ENCODE measurements around the gene TENM4.

Gene TENM4

DNA sequence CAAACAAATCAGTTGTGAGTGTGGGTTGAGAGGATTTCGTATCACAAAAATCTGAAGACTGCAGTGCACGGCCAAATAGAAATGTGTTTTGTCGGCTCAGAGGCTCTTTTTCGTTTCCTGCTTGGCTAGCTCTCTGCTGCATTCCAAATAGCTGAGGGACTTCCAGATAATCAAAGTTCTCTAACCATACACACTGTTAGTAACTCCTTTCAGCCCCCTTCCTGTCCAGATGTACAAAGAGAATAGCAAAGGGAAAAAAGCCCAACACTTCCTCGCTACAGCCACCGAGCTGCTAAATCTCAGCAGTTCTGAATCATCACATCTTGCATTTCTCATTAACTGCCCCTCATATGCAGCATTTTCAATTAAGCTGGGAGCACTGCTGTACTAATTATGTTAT, 203.1 kb downstream of the TENM4 start:
- Histone ChIP-seq H3F3A (ENCODE audit: control insufficient read depth, insufficient read depth) (no peaks in the 10 kb centered on the region), H4K20me1 (ENCODE audit: control insufficient read depth, insufficient read depth, low read depth, low read length) (no peaks in the 10 kb centered on the region), H3K27me3 (ENCODE audit: control insufficient read depth, low read length) (no peaks in the 10 kb centered on the region), H3K4me3 (ENCODE audit: low read length) (no peak overlapping the region), H3K79me2 (ENCODE audit: control insufficient read depth, low read length) (no peaks in the 10 kb centered on the region), H3K4me2 (ENCODE audit: low read length) (no peak overlapping the region), H3K9me2 (replicated peaks; ENCODE audit: control insufficient read depth, low read length) (no peaks in the 10 kb centered on the region), H3K9me3 (ENCODE audit: control insufficient read depth, insufficient read depth, low read length) (no peaks in the 10 kb centered on the region), H3K4me1 (ENCODE audit: control insufficient read depth, low read length) (no peaks in the 10 kb centered on the region), H3K36me3 (ENCODE audit: control insufficient read depth, low read length) (no peaks in the 10 kb centered on the region), H3K27ac (ENCODE audit: low read depth, low read length) (no peak overlapping the region)
- no peak for TF ChIP-seq EZH2phosphoT487 (IDR thresholded peaks at IDR 0.05; ENCODE audit: borderline replicate concordance, low read length)
- TF ChIP-seq CTCF (IDR thresholded peaks at IDR 0.05; ENCODE audit: low read depth, low read length, poor library complexity, severe bottlenecking) = no peak

- Histone ChIP-seq H3K9me2 (replicated peaks; ENCODE audit: control insufficient read depth, low read length) (no peaks in the 10 kb centered on the region), H3K27ac (ENCODE audit: low read depth, low read length) (no peak overlapping the region), H3K4me3 (ENCODE audit: low read length) (no peak overlapping the region), H3K36me3 (ENCODE audit: control insufficient read depth, low read length) (no peaks in the 10 kb centered on the region), H3F3A (ENCODE audit: control insufficient read depth, insufficient read depth) (no peaks in the 10 kb centered on the region), H3K27me3 (ENCODE audit: control insufficient read depth, low read length) (no peaks in the 10 kb centered on the region), H4K20me1 (ENCODE audit: control insufficient read depth, insufficient read depth, low read depth, low read length) (no peaks in the 10 kb centered on the region), H3K4me1 (ENCODE audit: control insufficient read depth, low read length) (no peaks in the 10 kb centered on the region), H3K9me3 (ENCODE audit: control insufficient read depth, insufficient read depth, low read length) (no peaks in the 10 kb centered on the region), H3K79me2 (ENCODE audit: control insufficient read depth, low read length) (no peaks in the 10 kb centered on the region), H3K4me2 (ENCODE audit: low read length) (no peak overlapping the region)
- TF ChIP-seq CTCF (IDR thresholded peaks at IDR 0.05; ENCODE audit: low read depth, low read length, poor library complexity, severe bottlenecking) (no peak), EZH2phosphoT487 (IDR thresholded peaks at IDR 0.05; ENCODE audit: borderline replicate concordance, low read length) (no peak)
Measured at GRCh38 chr11:79237091-79237490, 203.7 kb downstream of the TENM4 start.

GRCh38 chr11:79236541-79236971, 204.3 kb downstream of the TENM4 start:
- Histone ChIP-seq H3K4me1 (ENCODE audit: control insufficient read depth, low read length) (no peaks in the 10 kb centered on the region), H3K9me3 (ENCODE audit: control insufficient read depth, insufficient read depth, low read length) (no peaks in the 10 kb centered on the region), H4K20me1 (ENCODE audit: control insufficient read depth, insufficient read depth, low read depth, low read length) (no peaks in the 10 kb centered on the region), H3K27me3 (ENCODE audit: control insufficient read depth, low read length) (no peaks in the 10 kb centered on the region), H3K27ac (ENCODE audit: low read depth, low read length) (no peak overlapping the region), H3K4me3 (ENCODE audit: low read length) (no peak overlapping the region), H3K79me2 (ENCODE audit: control insufficient read depth, low read length) (no peaks in the 10 kb centered on the region), H3K9me2 (replicated peaks; ENCODE audit: control insufficient read depth, low read length) (no peaks in the 10 kb centered on the region), H3K4me2 (ENCODE audit: low read length) (no peak overlapping the region), H3K36me3 (ENCODE audit: control insufficient read depth, low read length) (no peaks in the 10 kb centered on the region), H3F3A (ENCODE audit: control insufficient read depth, insufficient read depth) (no peaks in the 10 kb centered on the region)
- TF ChIP-seq CTCF (IDR thresholded peaks at IDR 0.05; ENCODE audit: low read depth, low read length, poor library complexity, severe bottlenecking) = no peak
- TF ChIP-seq EZH2phosphoT487 (IDR thresholded peaks at IDR 0.05; ENCODE audit: borderline replicate concordance, low read length) = no peak

DNA sequence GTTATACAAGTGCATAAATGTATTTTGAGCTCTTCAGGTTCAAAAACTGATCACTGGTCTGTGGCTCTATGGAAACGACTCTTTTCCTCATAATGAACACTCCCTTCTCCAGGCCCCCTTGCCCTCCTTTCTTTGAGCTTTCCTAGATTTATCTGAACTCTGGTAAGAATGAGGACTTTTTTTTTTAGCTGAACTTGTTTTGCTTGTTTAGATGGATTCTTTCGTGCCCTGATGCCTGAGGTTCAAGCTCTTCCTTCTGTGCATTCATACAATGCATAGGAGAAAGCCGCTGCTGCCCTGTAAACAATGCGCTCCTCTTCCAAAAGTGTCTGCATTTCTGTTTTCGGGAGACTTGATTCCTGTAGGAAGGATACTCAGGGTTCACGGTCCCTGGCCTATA, 205.1 kb downstream of the TENM4 start:
- Histone ChIP-seq H3K36me3 (ENCODE audit: control insufficient read depth, low read length) (no peaks in the 10 kb centered on the region), H3K27me3 (ENCODE audit: control insufficient read depth, low read length) (no peaks in the 10 kb centered on the region), H3K79me2 (ENCODE audit: control insufficient read depth, low read length) (no peaks in the 10 kb centered on the region), H3K4me2 (ENCODE audit: low read length) (no peak overlapping the region), H3F3A (ENCODE audit: control insufficient read depth, insufficient read depth) (no peaks in the 10 kb centered on the region), H3K9me3 (ENCODE audit: control insufficient read depth, insufficient read depth, low read length) (no peaks in the 10 kb centered on the region), H3K4me3 (ENCODE audit: low read length) (no peak overlapping the region), H3K9me2 (replicated peaks; ENCODE audit: control insufficient read depth, low read length) (no peaks in the 10 kb centered on the region), H3K27ac (ENCODE audit: low read depth, low read length) (no peak overlapping the region), H4K20me1 (ENCODE audit: control insufficient read depth, insufficient read depth, low read depth, low read length) (no peaks in the 10 kb centered on the region), H3K4me1 (ENCODE audit: control insufficient read depth, low read length) (no peaks in the 10 kb centered on the region)
- TF ChIP-seq CTCF (IDR thresholded peaks at IDR 0.05; ENCODE audit: low read depth, low read length, poor library complexity, severe bottlenecking) = no peak
- no peak for TF ChIP-seq EZH2phosphoT487 (IDR thresholded peaks at IDR 0.05; ENCODE audit: borderline replicate concordance, low read length)

Data from DOHH2 (cell line).